HepG2 (cell line): Measurements from ENCODE around the gene CDC25C. TPM values are rescaled to one million over a fixed set of nuclear protein-coding genes. Genes with fewer than 3 reads are reported as not detected.
A peak's percentile ranks its signal among the peaks of the same experiment; 100 is the strongest.

Experiments used
- ATF2 ChIP-seq: sonication (generic); formaldehyde crosslinking; IDR thresholded peaks from 2 replicates; pipeline ENCODE4 v1.4.0; 2020; ENCODE audit warnings: missing genetic modification reagents
- CAMTA2 ChIP-seq: sonication (generic); formaldehyde crosslinking; IDR thresholded peaks from 2 replicates; pipeline ENCODE4 v1.4.0; 2020; ENCODE audit warnings: mild to moderate bottlenecking, missing genetic modification reagents, borderline replicate concordance
- CBFB ChIP-seq: sonication (generic); formaldehyde crosslinking; IDR thresholded peaks from 2 replicates; pipeline ENCODE4 v1.4.0; 2020; ENCODE audit warnings: missing genetic modification reagents
- CBX1 ChIP-seq: IDR thresholded peaks from one replicate; pipeline ENCODE4 v1.6.1; 2016; ENCODE audit warnings: antibody characterized with exemption, low read depth
- CREB1 ChIP-seq, 2 experiments: fragments of 450-650 bp in 1 of 2; IDR thresholded peaks; 2 replicates each; pipeline ENCODE4 v1.6.1; 2016 to 2017; ENCODE audit warnings: control low read depth in 1 of 2, mild to moderate bottlenecking in 1 of 2, missing compliant biosample characterization in 1 of 2, missing genetic modification characterization in 1 of 2
- FUBP1 ChIP-seq: sonication (generic); formaldehyde crosslinking; IDR thresholded peaks from 2 replicates; pipeline ENCODE4 v1.5.1; 2020; ENCODE audit warnings: missing genetic modification reagents, mild to moderate bottlenecking, borderline replicate concordance
- GATAD2A ChIP-seq: IDR thresholded peaks from 2 replicates; pipeline ENCODE4 v1.6.1; 2016
- GMEB2 ChIP-seq: IDR thresholded peaks from 2 replicates; pipeline ENCODE4 v1.6.1; 2016; ENCODE audit warnings: missing biosample characterization, missing genetic modification reagents, low read depth
- GPN1 ChIP-seq: sonication (generic); formaldehyde crosslinking; IDR thresholded peaks from 2 replicates; pipeline ENCODE4 v1.5.1; 2020; ENCODE audit warnings: missing genetic modification reagents, borderline replicate concordance
- JDP2 ChIP-seq: sonication (generic); formaldehyde crosslinking; IDR thresholded peaks from 2 replicates; pipeline ENCODE4 v1.8.1; 2022; ENCODE audit warnings: missing genetic modification reagents, borderline replicate concordance
- KDM2A ChIP-seq: sonication (generic); formaldehyde crosslinking; IDR thresholded peaks from 2 replicates; pipeline ENCODE4 v1.4.0; 2020; ENCODE audit warnings: low read depth, missing genetic modification reagents, borderline replicate concordance
- MED1 ChIP-seq: sonication (generic); formaldehyde crosslinking; IDR thresholded peaks from 2 replicates; pipeline ENCODE4 v1.4.0; 2020; ENCODE audit warnings: missing genetic modification reagents
- MTA3 ChIP-seq: sonication (generic); formaldehyde crosslinking; IDR thresholded peaks from 2 replicates; pipeline ENCODE4 v1.4.0; 2020; ENCODE audit warnings: missing genetic modification reagents
- RBFOX2 ChIP-seq: fragments of 200-400 bp; formaldehyde crosslinking; IDR thresholded peaks from 2 replicates; pipeline ENCODE4 v1.6.1; 2017; ENCODE audit warnings: low read depth, mild to moderate bottlenecking, low read length
- TOPORS ChIP-seq: sonication (generic); formaldehyde crosslinking; IDR thresholded peaks from 2 replicates; pipeline ENCODE4 v1.8.0; 2023; ENCODE audit warnings: mild to moderate bottlenecking, missing genetic modification reagents
- ZBTB33 ChIP-seq: sonication (generic); formaldehyde crosslinking; IDR thresholded peaks from 2 replicates; pipeline ENCODE4 v1.4.0; 2020; ENCODE audit warnings: missing genetic modification reagents
- ZFP82 ChIP-seq: sonication (generic); formaldehyde crosslinking; IDR thresholded peaks from 2 replicates; pipeline ENCODE4 v1.5.1; 2020; ENCODE audit warnings: mild to moderate bottlenecking, missing genetic modification reagents, borderline replicate concordance
- ZNF12 ChIP-seq: sonication (generic); formaldehyde crosslinking; IDR thresholded peaks from 2 replicates; pipeline ENCODE4 v1.5.0; 2020; ENCODE audit warnings: missing genetic modification reagents
- ZNF335 ChIP-seq: sonication (generic); formaldehyde crosslinking; IDR thresholded peaks from 2 replicates; pipeline ENCODE4 v1.4.0; 2020; ENCODE audit warnings: missing genetic modification reagents
- ZNF414 ChIP-seq: sonication (generic); formaldehyde crosslinking; IDR thresholded peaks from 2 replicates; pipeline ENCODE4 v1.5.0; 2020; ENCODE audit warnings: missing genetic modification reagents
- ZNF446 ChIP-seq: sonication (generic); formaldehyde crosslinking; IDR thresholded peaks from 2 replicates; pipeline ENCODE4 v1.5.0; 2020; ENCODE audit warnings: mild to moderate bottlenecking, missing genetic modification reagents
- ZNF652 ChIP-seq: IDR thresholded peaks from 2 replicates; pipeline ENCODE4 v1.6.1; 2016; ENCODE audit warnings: low read depth, borderline replicate concordance
- polyA plus RNA-seq, 8 experiments: library from polyadenylated mRNA; depleted of rRNA in 3 of 8; stranded (reverse) in 7 of 8; unstranded in 1 of 8; fragments of >200 nt; fragmentation: Illumina TruSeq in 4 of 8; extraction: Trizol in 4 of 8; gene quantifications; 2 replicates each; pipeline versions ENCODE4 v1.2.1 to v1.2.3, GENCODE V29; 2011 to 2016; ENCODE audit warnings: low read depth in 4 of 8, missing spikeins in 1 of 8, mixed read lengths in 1 of 8; ENCODE audit not compliant: insufficient read depth in 1 of 8
- total RNA-seq, 5 experiments: library from RNA; depleted of rRNA; stranded (reverse); fragments of >200 nt; fragmentation: Illumina TruSeq; extraction: Trizol; gene quantifications; 2 replicates each; pipeline ENCODE4 v1.2.3, GENCODE V29; 2016; ENCODE audit warnings: low read depth in 1 of 5

CDC25C gene
- total and polyA plus RNA-seq, 2 of the 13 experiments (the other 11 are each of a cell fraction or from before 2014, with no cell fraction given), result 17.7 to 27.6 TPM

GRCh38 chr5:138352722-138353559, 21.3 kb upstream of the CDC25C start (continued):
- TF ChIP-seq FUBP1 (CRISPR knock-in tag) (no peak), ZNF414 (CRISPR knock-in tag) (no peak), RBFOX2 (peak; percentile 77), ZNF446 (CRISPR knock-in tag) (no peak), MED1 (CRISPR knock-in tag) (no peak), TOPORS (CRISPR knock-in tag) (peak; percentile 46; the same call in 1 of the 2 replicates), ATF2 (CRISPR knock-in tag) (0 out of 2 replicates have a peak, but pooled peaks have one; percentile 20), ZNF652 (CRISPR knock-in tag) (no peak), CAMTA2 (CRISPR knock-in tag) (no peak), KDM2A (CRISPR knock-in tag) (peak; percentile 82), CREB1 (IDR thresholded peaks at IDR 0.05) (no peak), CREB1 (CRISPR knock-in tag; IDR thresholded peaks at IDR 0.05) (no peak), CBFB (no peak), GMEB2 (CRISPR knock-in tag) (no peak), JDP2 (no peak), GATAD2A (CRISPR knock-in tag) (no peak), ZBTB33 (no peak), MTA3 (CRISPR knock-in tag) (no peak), GPN1 (no peak), ZNF12 (CRISPR knock-in tag) (no peak), ZFP82 (no peak), ZNF335 (CRISPR knock-in tag) (no peak), CBX1 (no peak)
